H9 (cell line): Measurements from ENCODE around the gene RASGRP4. TPM values are rescaled to one million over a fixed set of nuclear protein-coding genes. Genes with fewer than 3 reads are reported as not detected.

Experiments used
- DNase-seq: peaks from one replicate; pipeline ENCODE4 v3.0.0-alpha.2; 2017
- H2AFZ ChIP-seq: one replicate; pipeline ENCODE4 v1.6.1; 2013; ENCODE audit warnings: mild to moderate bottlenecking, low read length, control low read depth, moderate library complexity
- H2AK5ac ChIP-seq: 2 replicates; pipeline ENCODE4 v1.6.1; 2013; ENCODE audit warnings: low read length, control low read depth, mixed read lengths; ENCODE audit not compliant: insufficient read length
- H2BK120ac ChIP-seq: one replicate; pipeline ENCODE4 v1.6.1; 2013; ENCODE audit warnings: low read depth, mild to moderate bottlenecking, low read length, control low read depth, inconsistent platforms; ENCODE audit not compliant: poor library complexity, severe bottlenecking
- H2BK12ac ChIP-seq: 2 replicates; pipeline ENCODE4 v1.6.1; 2013; ENCODE audit warnings: low read length, control low read depth, mixed read lengths, low read depth; ENCODE audit not compliant: insufficient read length
- H2BK15ac ChIP-seq: 2 replicates; pipeline ENCODE4 v1.6.1; 2013; ENCODE audit warnings: low read depth, low read length, control low read depth
- H2BK20ac ChIP-seq: one replicate; pipeline ENCODE4 v1.6.1; 2013; ENCODE audit warnings: low read depth, mild to moderate bottlenecking, low read length, control low read depth, inconsistent platforms; ENCODE audit not compliant: poor library complexity, severe bottlenecking
- H2BK5ac ChIP-seq: 2 replicates; pipeline ENCODE4 v1.6.1; 2013; ENCODE audit warnings: low read length, control low read depth, mixed read lengths; ENCODE audit not compliant: insufficient read length
- H3K14ac ChIP-seq: 2 replicates; pipeline ENCODE4 v1.6.1; 2013; ENCODE audit warnings: low read length, control low read depth; ENCODE audit not compliant: insufficient read depth
- H3K18ac ChIP-seq: 2 replicates; pipeline ENCODE4 v1.6.1; 2013; ENCODE audit warnings: low read depth, mild to moderate bottlenecking, mixed read lengths, low read length, control low read depth; ENCODE audit not compliant: insufficient read length
- H3K23ac ChIP-seq: 2 replicates; pipeline ENCODE4 v1.6.1; 2013; ENCODE audit warnings: low read length, control low read depth, mixed read lengths, low read depth; ENCODE audit not compliant: insufficient read length
- H3K23me2 ChIP-seq: 2 replicates; pipeline ENCODE4 v1.6.1; 2013; ENCODE audit warnings: low read depth, mild to moderate bottlenecking, mixed read lengths, low read length, control low read depth; ENCODE audit not compliant: insufficient read length, poor library complexity, severe bottlenecking
- H3K27ac ChIP-seq: 2 replicates; pipeline ENCODE4 v1.5.1; 2013; ENCODE audit warnings: low read length, control low read depth, mixed read lengths, low read depth; ENCODE audit not compliant: insufficient read length
- H3K27me3 ChIP-seq: 2 replicates; pipeline ENCODE4 v1.6.1; 2013; ENCODE audit warnings: low read length, control low read depth, inconsistent platforms; ENCODE audit not compliant: insufficient read depth
- H3K4ac ChIP-seq: 2 replicates; pipeline ENCODE4 v1.6.1; 2013; ENCODE audit warnings: low read depth, mild to moderate bottlenecking, control low read depth, inconsistent platforms, low read length, moderate library complexity
- H3K4me1 ChIP-seq: 2 replicates; pipeline ENCODE4 v1.6.1; 2013; ENCODE audit warnings: low read length, control low read depth, inconsistent platforms; ENCODE audit not compliant: insufficient read depth
- H3K4me2 ChIP-seq: 2 replicates; pipeline ENCODE4 v1.6.1; 2013; ENCODE audit warnings: low read length, control low read depth, mixed read lengths; ENCODE audit not compliant: insufficient read length, insufficient read depth
- H3K56ac ChIP-seq: 2 replicates; pipeline ENCODE4 v1.6.1; 2013; ENCODE audit warnings: low read depth, mild to moderate bottlenecking, mixed read lengths, low read length, control low read depth; ENCODE audit not compliant: insufficient read length
- H3K79me1 ChIP-seq: 2 replicates; pipeline ENCODE4 v1.6.1; 2013; ENCODE audit warnings: low read depth, mild to moderate bottlenecking, moderate library complexity, low read length, control low read depth, inconsistent platforms; ENCODE audit not compliant: insufficient read depth, poor library complexity, severe bottlenecking
- H3K79me2 ChIP-seq: 2 replicates; pipeline ENCODE4 v1.6.1; 2013; ENCODE audit warnings: low read length, control low read depth, inconsistent platforms; ENCODE audit not compliant: insufficient read depth
- H3K9ac ChIP-seq: 2 replicates; pipeline ENCODE4 v1.6.1; 2013; ENCODE audit warnings: low read length, control low read depth, mixed read lengths; ENCODE audit not compliant: insufficient read length; ENCODE audit errors: extremely low read depth
- H3K9me3 ChIP-seq: one replicate; pipeline ENCODE4 v1.6.1; 2013; ENCODE audit warnings: low read depth, low read length, inconsistent platforms; ENCODE audit not compliant: control insufficient read depth
- H3T11ph ChIP-seq: one replicate; pipeline ENCODE4 v1.6.1; 2013; ENCODE audit warnings: mild to moderate bottlenecking, low read length, control low read depth, inconsistent platforms
- H4K20me1 ChIP-seq: one replicate; pipeline ENCODE4 v1.6.1; 2013; ENCODE audit not compliant: control insufficient read depth, insufficient read length, insufficient read depth
- H4K5ac ChIP-seq: 2 replicates; pipeline ENCODE4 v1.6.1; 2013; ENCODE audit warnings: low read depth, mild to moderate bottlenecking, mixed read lengths, low read length, control low read depth; ENCODE audit not compliant: insufficient read length
- H4K8ac ChIP-seq: replicated peaks from 2 replicates; pipeline ENCODE4 v1.6.1; 2013; ENCODE audit warnings: low read length, control low read depth, mixed read lengths, low read depth; ENCODE audit not compliant: insufficient read length
- H4K91ac ChIP-seq: 2 replicates; pipeline ENCODE4 v1.6.1; 2013; ENCODE audit warnings: low read depth, mild to moderate bottlenecking, moderate library complexity, mixed read lengths, low read length, control low read depth; ENCODE audit not compliant: insufficient read length
- H3K27ac Mint-ChIP-seq, 3 experiments: 2 replicates in 2 of 3; 3 replicates in 1 of 3; pipeline ENCODE4 v1.8.0; 2020 to 2021; ENCODE audit warnings: mixed read lengths in 3 of 3, mild to moderate bottlenecking in 1 of 3, moderate library complexity in 1 of 3
- H3K27me3 Mint-ChIP-seq: 2 replicates; pipeline ENCODE4 v1.8.0; 2021; ENCODE audit warnings: low read depth, mild to moderate bottlenecking, moderate library complexity, mixed read lengths
- H3K36me3 Mint-ChIP-seq, 3 experiments: 2 replicates in 2 of 3; 3 replicates in 1 of 3; pipeline ENCODE4 v1.8.0; 2020 to 2021; ENCODE audit warnings: low read depth in 3 of 3, mixed read lengths in 3 of 3; ENCODE audit not compliant: insufficient read depth in 1 of 3
- H3K4me1 Mint-ChIP-seq, 2 experiments: 2 replicates each; pipeline ENCODE4 v1.8.0; 2020; ENCODE audit warnings: mixed read lengths in 2 of 2
- H3K4me3 Mint-ChIP-seq, 2 experiments: 2 replicates in 1 of 2; 3 replicates in 1 of 2; pipeline ENCODE4 v1.8.0; 2020 to 2021; ENCODE audit warnings: mild to moderate bottlenecking in 2 of 2, mixed read lengths in 2 of 2, moderate library complexity in 1 of 2
- H3K9me3 Mint-ChIP-seq, 2 experiments: 2 replicates in 1 of 2; 3 replicates in 1 of 2; pipeline ENCODE4 v1.8.0; 2020; ENCODE audit warnings: mild to moderate bottlenecking in 2 of 2, mixed read lengths in 2 of 2, moderate library complexity in 1 of 2
- CTCF ChIP-seq: fragments of 200-600 bp; sonication (generic); conservative IDR thresholded peaks from 3 replicates; pipeline ENCODE4 v1.8.0; 2021; ENCODE audit warnings: antibody characterized with exemption, mild to moderate bottlenecking
- WGBS: extraction: QIAGEN DNeasy Blood & Tissue Kit; methylation state at CpG from one replicate; pipeline ENCODE4 v1.1.7; 2013; ENCODE audit warnings: missing lambda C conversion rate, low lambda C conversion rate, mixed read lengths; ENCODE audit not compliant: insufficient read length; ENCODE audit errors: extremely low coverage; 5-methylcytosine and 5-hydroxymethylcytosine counted together
- total RNA-seq: library from RNA; stranded (reverse); gene quantifications from 2 replicates; pipeline ENCODE4 v1.2.1, GENCODE V29; 2021

Gene RASGRP4
- total RNA-seq, 1 experiment from 2014 or later: 0.28 TPM

DNA sequence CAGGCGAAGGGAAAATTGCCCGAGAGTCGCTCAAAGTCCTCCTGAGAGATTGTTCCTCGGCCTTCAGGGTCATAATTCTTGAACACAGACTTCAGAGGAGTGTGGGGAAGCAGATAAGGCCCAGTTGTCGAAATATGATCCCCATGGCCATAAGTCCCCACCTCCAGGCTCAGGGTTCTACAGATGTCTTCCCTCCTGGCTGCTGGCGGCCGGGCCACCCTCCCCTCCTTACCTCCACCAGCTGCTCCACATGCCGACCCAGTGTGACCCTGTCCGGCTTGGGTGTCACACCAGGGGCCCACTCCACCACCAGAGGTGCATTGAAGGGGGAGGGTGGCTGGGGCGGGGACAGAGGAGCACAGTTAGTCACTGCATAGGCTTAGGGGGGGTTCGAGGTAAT is 13.1 kb downstream of the RASGRP4 start:
- Histone ChIP-seq H3K79me2 (no peaks in the 10 kb centered on the region), H2BK20ac (no peak overlapping the region), H2BK15ac (no peak overlapping the region), H3T11ph (no peak overlapping the region), H3K79me1 (no peaks in the 10 kb centered on the region), H3K23ac (no peak overlapping the region), H4K8ac (no peak overlapping the region), H4K5ac (no peak overlapping the region), H2AK5ac (no peak overlapping the region), H3K23me2 (peaks cover 8% of the 10 kb centered on the region), H3K14ac (no peak overlapping the region), H3K27ac (no peak overlapping the region), H2BK5ac (no peak overlapping the region), H3K9me3 (no peaks in the 10 kb centered on the region), H3K56ac (no peak overlapping the region), H3K9ac (no peak overlapping the region), H3K18ac (no peak overlapping the region), H3K4me1 (no peaks in the 10 kb centered on the region), H3K27me3 (no peaks in the 10 kb centered on the region), H4K20me1 (no peaks in the 10 kb centered on the region), H3K4ac (no peak overlapping the region), H2BK12ac (no peak overlapping the region), H2AFZ (no peak overlapping the region), H2BK120ac (no peak overlapping the region), H4K91ac (no peak overlapping the region), H3K4me2 (no peak overlapping the region)
- Mint-ChIP-seq H3K4me1 (peaks cover 8 to 11% of the 10 kb centered on the region in 2 experiments), H3K27me3 (peaks cover 5% of the 10 kb centered on the region), H3K27ac (no peak overlapping the region; a peak in 1 of 7 replicates), H3K9me3 (no peaks in the 10 kb centered on the region), H3K36me3 (peaks cover 2 to 5% (median 3%) of the 10 kb centered on the region in 3 experiments; a peak in 4 of 7 replicates), H3K4me3 (no peak overlapping the region)
- WGBS: no CpG with 5 or more reads among the region's 11 CpGs
- DNase-seq: no peak
- no peak for TF ChIP-seq CTCF
